ENCODE measurements around the gene PUS7L.
"Not testable (repeated sequence)": the region's sequence is repeated elsewhere in the genome, so short reads cannot be mapped to it uniquely, and the experiment has no call there.

PUS7L gene

DNA sequence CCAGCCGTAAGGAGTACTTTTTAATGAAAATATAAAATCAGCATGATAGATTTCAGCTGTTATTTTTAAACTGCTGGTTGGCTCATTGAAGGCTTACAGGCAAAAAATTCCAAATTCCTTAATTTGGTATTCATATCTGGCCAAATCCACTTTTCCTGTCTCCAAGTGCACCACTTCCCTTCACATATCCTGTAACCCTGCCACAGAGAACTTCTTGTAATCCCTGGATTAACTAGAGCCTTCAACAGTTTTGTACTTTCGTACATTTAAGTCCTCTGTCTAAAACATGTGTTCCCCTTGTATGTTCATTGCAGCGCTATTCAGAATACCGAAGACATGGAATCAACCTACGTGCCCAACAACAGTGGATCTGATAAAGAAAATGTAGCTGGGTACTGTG lies 9.6 kb downstream of the PUS7L start:
- DNase-seq = peak; percentile 32

DNA sequence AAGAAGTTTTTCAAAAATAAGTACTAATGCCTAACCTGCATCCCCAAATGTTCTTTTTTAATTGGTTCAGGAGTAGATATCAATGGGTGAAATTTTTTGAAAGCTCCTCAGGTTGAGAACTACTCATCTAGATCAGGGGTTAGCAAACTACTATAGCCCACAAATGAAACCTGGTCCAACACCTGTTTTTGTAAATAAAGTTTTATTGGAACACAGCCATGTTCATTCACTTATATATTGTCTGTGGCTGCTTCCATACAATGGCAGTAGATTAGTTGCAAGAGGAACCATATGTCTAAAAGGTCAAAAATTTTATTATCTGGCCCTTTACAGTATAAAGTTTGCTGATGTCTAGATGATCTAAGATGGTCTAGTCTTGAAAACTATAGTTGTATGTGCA lies 13.8 kb downstream of the PUS7L start:
- no peak for DNase-seq

- peak; percentile 97 for DNase-seq
Observed at GRCh38 chr12:43742106-43742505, 16.5 kb downstream of the PUS7L start.

GRCh38 chr12:43740511-43741100 lies 18.0 kb downstream of the PUS7L start:
- no peak for DNase-seq

- DNase-seq = peak; percentile 94
Observed at GRCh38 chr12:43737646-43738045, 20.9 kb downstream of the PUS7L start.

GRCh38 chr12:43736927-43737440 lies 21.6 kb downstream of the PUS7L start:
- peak; percentile 55 for DNase-seq

- DNase-seq = peak; percentile 18
Observed at GRCh38 chr12:43733687-43734086, 24.9 kb downstream of the PUS7L start.

- DNase-seq = no peak
Observed at GRCh38 chr12:43730283-43730682, 28.3 kb downstream of the PUS7L start.

DNA sequence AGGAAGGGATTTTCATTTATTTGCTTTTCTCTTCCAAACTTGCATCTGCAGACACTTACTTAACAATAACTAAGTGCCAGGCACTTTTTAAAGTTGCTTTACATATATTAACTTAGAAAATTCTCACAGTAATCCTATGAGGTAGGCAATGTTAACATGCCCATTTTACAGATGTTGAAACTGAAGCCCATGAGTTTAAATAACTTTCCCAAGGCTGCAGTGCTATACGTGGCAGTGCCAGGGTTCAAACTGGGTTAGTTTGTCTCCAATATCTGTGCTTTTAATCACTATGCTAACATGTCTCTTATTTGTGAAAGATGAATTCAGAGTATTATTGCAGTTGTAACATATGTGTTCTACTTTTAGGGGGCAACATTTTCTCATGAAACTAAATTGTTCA lies 29.9 kb downstream of the PUS7L start:
- DNase-seq = no peak

- DNase-seq = peak; percentile 30
Observed at GRCh38 chr12:43728117-43728516, 30.5 kb downstream of the PUS7L start.

DNA sequence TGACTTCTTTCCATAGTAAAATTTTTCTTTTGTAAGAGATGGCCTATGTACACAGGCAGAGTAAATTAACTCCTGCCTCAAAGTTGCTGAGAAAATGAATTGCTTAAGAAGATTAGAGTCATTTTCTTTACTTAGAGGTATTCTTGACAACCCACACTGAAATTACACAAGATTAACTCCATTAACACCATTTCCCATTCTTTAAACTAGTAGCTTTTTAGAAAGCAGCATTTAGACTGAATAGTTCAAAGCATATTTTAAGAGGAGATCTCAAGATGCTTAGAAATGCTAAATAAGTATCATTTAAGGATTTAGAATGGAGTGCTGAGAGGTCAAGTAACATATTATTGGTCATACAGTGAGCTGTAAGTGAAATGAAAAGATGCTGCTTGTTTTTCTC lies 35.5 kb downstream of the PUS7L start:
- DNase-seq = no peak

DNA sequence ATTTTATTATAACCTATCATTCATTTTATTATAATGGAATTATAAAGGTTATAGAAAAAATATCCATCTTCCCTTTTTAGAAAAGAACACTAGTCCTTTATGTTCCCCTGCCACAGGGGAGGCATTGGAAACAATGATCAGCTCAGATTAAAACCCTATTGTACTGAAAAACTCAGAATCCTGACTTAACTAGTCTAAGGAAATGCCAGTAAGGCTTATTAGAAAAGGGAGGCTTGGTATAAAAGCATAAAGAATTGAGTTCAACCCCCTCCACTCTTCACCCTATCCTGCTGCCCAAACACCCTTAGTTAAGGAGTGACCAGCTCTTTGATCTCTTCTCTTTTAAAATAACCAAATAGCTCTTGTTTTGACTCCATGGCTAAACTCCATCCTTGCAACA lies 36.0 kb downstream of the PUS7L start:
- DNase-seq = no peak

DNA sequence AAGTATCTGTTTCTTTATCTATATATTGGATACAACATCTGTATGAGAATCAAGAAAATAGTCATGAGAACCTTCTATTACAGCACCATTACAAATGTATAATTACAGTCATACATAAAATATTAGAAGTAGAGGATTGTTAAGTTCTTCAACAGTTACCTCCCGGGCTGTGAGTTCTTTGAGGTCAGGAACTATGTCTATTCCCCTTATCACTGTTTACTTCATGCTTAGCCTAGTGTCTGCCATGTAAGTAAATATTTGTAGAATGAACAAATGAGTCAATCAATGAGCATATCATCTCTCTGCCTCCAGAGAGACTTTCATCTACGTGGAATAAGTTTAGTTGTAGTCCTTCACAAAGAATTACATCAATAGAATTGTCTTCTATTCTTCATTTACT lies 47.2 kb downstream of the PUS7L start:
- DNase-seq = no peak

GRCh38 chr12:43703772-43704171 lies 54.8 kb downstream of the PUS7L start:
- not testable (repeated sequence) for DNase-seq

- not testable (repeated sequence) for DNase-seq
Observed at GRCh38 chr12:43701194-43701593, 57.4 kb downstream of the PUS7L start.

DNA sequence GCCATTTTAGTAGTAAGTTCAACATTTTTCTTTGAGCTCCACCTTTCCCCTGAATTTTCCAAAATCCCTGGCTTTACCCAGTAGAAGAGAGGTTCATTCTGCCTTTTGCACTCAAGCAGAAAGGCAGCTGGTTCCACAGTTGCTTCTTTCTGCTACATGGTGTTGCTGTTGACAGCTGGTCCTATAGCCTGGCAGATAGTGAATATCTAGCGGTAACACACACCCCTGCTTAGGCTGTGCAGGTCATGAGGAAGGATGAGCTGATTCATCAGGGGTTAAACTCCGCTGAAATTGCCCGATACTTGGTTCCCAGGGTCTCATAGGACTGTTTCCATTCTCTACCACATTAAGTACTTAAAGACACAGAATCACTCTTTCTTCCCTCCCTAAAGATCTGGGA lies 62.4 kb downstream of the PUS7L start:
- DNase-seq = no peak

- DNase-seq = no peak
Observed at GRCh38 chr12:43694879-43695278, 63.7 kb downstream of the PUS7L start.

GRCh38 chr12:43692064-43692463 lies 66.5 kb downstream of the PUS7L start:
- peak; percentile 34 for DNase-seq

DNA sequence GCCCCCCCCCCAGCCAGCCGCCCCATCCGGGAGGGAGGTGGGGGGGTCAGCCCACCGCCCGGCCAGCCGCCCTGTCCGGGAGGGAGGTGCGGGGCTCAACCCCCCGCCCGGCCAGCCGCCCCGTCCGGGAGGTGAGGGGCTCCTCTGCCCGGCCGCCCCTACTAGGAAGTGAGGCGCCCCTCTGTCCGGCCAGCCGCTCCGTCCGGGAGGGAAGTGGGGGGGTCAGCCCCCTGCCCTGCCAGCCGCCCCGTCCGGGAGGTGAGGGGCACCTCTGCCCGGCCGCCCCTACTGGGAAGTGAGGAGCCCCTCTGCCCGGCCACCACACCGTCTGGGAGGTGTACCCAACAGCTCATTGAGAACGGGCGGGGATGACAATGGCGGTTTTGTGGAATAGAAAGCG lies 73.1 kb downstream of the PUS7L start:
- not testable (repeated sequence) for DNase-seq

- peak; percentile 25 for DNase-seq
Observed at GRCh38 chr12:43676183-43676813, 82.3 kb downstream of the PUS7L start.

DNA sequence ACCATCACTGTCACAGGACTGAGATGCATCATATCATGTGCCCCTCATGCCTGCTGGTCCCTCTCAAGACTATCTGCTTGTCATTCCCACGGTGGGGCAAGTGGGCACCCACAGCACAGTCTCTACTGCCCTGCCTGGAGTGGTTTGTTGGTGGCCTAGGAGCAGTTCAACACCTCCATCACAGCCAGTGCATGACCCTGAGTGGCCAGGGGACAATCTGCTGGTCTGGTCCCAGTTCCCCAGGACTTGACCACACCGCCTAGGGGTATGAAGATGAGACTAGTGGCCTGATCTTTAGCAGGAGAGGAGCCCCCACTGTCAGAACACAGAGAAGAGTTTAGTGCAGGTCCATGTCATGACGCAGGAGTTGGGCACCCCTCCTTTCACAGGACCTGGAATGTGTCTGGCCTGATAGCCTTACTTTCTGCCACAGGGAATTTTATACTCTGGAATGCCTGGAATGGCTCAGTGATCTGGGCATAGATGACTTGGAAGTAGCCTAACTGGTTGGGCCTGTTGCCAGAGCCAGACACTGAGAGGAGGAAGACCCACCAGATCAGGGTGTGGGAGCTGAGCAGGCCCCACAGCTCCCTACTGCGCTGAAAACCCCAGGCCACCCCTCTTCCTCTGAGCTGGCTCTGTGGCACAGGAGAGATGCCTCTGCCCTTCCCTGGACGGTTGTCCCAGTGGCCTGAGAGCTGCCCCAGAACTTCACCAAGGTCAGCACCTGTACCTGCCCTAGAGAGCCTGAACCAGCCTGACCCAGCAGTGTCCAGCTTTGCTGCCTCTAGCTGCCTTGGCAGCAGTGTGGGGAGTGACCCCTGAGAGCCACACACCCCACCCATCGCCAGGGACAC lies 83.3 kb downstream of the PUS7L start:
- DNase-seq = no peak

DNA sequence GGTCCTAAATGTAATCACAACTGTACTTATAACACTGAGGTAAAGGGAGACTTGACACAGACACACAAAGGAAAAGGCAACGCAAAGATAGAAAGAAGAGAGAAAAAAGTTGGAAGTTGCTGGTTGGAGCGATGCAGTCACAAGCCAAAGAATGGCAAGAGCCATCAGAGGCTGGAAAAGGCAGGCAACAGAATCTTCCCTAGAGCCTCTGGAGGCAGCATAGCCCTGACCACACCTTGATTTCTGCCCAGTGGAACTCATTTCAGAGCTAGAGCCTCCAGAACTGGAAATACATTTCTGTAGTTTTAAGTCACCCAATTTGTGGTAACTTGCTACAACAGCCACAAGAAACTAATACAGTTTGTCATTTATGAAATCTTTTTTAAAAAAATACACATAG lies 89.2 kb downstream of the PUS7L start:
- DNase-seq = no peak

Data from HCEC 1CT (cell line).